HCT116 (cell line): Measurements from ENCODE around the gene CST8. TPM values are rescaled to one million over a fixed set of nuclear protein-coding genes. Genes with fewer than 3 reads are reported as not detected.

Experiments
- ATAC-seq: fragments of 200-7000 bp; cut with Tn5 transposase; 2 replicates; pipeline ENCODE4 v1.9.1; 2020; ENCODE audit warnings: mild to moderate bottlenecking, moderate library complexity
- BruUV-seq: library from RNA; stranded (reverse); fragments of 400-500 nt; replicated peaks from 2 replicates; lab custom pipeline; 2021; lab: Mats Ljungman, UMichigan
- CTCF ChIA-PET: fragments of 300-600 bp; sonication (Branson Sonifier 250); formaldehyde crosslinking; loops from one replicate; lab custom pipeline; 2021; ENCODE audit warnings: antibody characterized with exemption; lab: Charles Lee
- POLR2A ChIA-PET: fragments of 300-600, 350-600 bp; sonication (Branson Sonifier 250); formaldehyde crosslinking; loops from one replicate; lab custom pipeline; 2021; ENCODE audit warnings: antibody characterized with exemption; lab: Charles Lee
- RAD21 ChIA-PET, 2 experiments: fragments of 300-600 bp; sonication (Branson Sonifier 250); formaldehyde crosslinking; loops; one replicate each; lab custom pipeline; 2023; ENCODE audit warnings: low total read pairs in 2 of 2; ENCODE audit not compliant: uncharacterized antibody in 2 of 2, unreplicated experiment in 2 of 2, low non-redundant PET in 1 of 2; lab: Charles Lee
- DNase-seq: peaks from one replicate; pipeline ENCODE4 v3.0.0-alpha.2; 2010; ENCODE audit warnings: low read depth, low spot score
- H2AFZ ChIP-seq: fragments of 200-600 bp; shearing (Covaris generic), sonication (generic); 2 replicates; pipeline ENCODE4 v1.6.1; 2017; ENCODE audit warnings: low read depth, mixed run types, mixed read lengths, antibody characterized with exemption, low read length; ENCODE audit not compliant: poor library complexity, severe bottlenecking
- H3K27ac ChIP-seq: 2 replicates; pipeline ENCODE4 v1.5.1; 2012; ENCODE audit warnings: low read depth, low read length
- H3K27me3 ChIP-seq: fragments of 200-600 bp; sonication (generic); 2 replicates; pipeline ENCODE4 v1.6.1; 2016; ENCODE audit warnings: mixed run types, low read length, mixed read lengths; ENCODE audit not compliant: insufficient read depth
- H3K36me3 ChIP-seq, 2 experiments: fragments of 200-500 bp in 1 of 2; fragments of 200-600 bp in 1 of 2; sonication (Bioruptor generic) in 1 of 2; sonication (generic) in 1 of 2; 2 replicates each; pipeline versions ENCODE4 v1.5.1 to v1.6.1; 2014 to 2016; ENCODE audit warnings: low read length in 2 of 2, inconsistent platforms in 1 of 2, mixed read lengths in 1 of 2, mixed run types in 1 of 2; ENCODE audit not compliant: insufficient read depth in 2 of 2, control insufficient read depth in 1 of 2
- H3K4me1 ChIP-seq, 2 experiments: fragments of 200-600 bp in 1 of 2; sonication (generic) in 1 of 2; 2 replicates each; pipeline versions ENCODE4 v1.5.1 to v1.6.1; 2012 to 2017; ENCODE audit warnings: low read length in 2 of 2, inconsistent platforms in 1 of 2, mild to moderate bottlenecking in 1 of 2, mixed read lengths in 1 of 2, mixed run types in 1 of 2, moderate library complexity in 1 of 2; ENCODE audit not compliant: insufficient read depth in 2 of 2, control insufficient read depth in 1 of 2
- H3K4me2 ChIP-seq: fragments of 200-600 bp; sonication (generic); 2 replicates; pipeline ENCODE4 v1.6.1; 2017; ENCODE audit warnings: mixed run types, low read length, mixed read lengths
- H3K4me3 ChIP-seq, 2 experiments: fragments of 200-600 bp in 1 of 2; sonication (generic) in 1 of 2; replicated peaks in 1 of 2; 2 replicates each; pipeline ENCODE4 v1.5.1; 2011 to 2016; ENCODE audit warnings: low read length in 2 of 2, control low read depth in 1 of 2, low read depth in 1 of 2, mild to moderate bottlenecking in 1 of 2, mixed read lengths in 1 of 2, mixed run types in 1 of 2
- H3K79me2 ChIP-seq: fragments of 200-600 bp; sonication (generic); 2 replicates; pipeline ENCODE4 v1.6.1; 2017; ENCODE audit warnings: mild to moderate bottlenecking, mixed run types, low read length, moderate library complexity, mixed read lengths; ENCODE audit not compliant: insufficient read depth
- H3K9ac ChIP-seq: fragments of 200-600 bp; sonication (generic); 2 replicates; pipeline ENCODE4 v1.6.1; 2016; ENCODE audit warnings: low read length, mixed read lengths
- H3K9me2 ChIP-seq: fragments of 200-600 bp; sonication (generic), shearing (Covaris generic); 2 replicates; pipeline ENCODE4 v1.6.1; 2017; ENCODE audit warnings: mixed run types, mild to moderate bottlenecking, moderate library complexity; ENCODE audit not compliant: insufficient read depth
- H3K9me3 ChIP-seq, 2 experiments: fragments of 200-500 bp in 1 of 2; fragments of 200-600 bp in 1 of 2; sonication (Bioruptor generic) in 1 of 2; sonication (generic) in 1 of 2; 2 replicates each; pipeline ENCODE4 v1.6.1; 2014 to 2017; ENCODE audit warnings: low read length in 2 of 2, mixed read lengths in 2 of 2, inconsistent platforms in 1 of 2, low read depth in 1 of 2, mild to moderate bottlenecking in 1 of 2, mixed run types in 1 of 2, moderate library complexity in 1 of 2; ENCODE audit not compliant: control insufficient read depth in 1 of 2, insufficient read depth in 1 of 2
- H4K20me1 ChIP-seq: fragments of 200-600 bp; sonication (generic), shearing (Covaris generic); 2 replicates; pipeline ENCODE4 v1.6.1; 2017; ENCODE audit warnings: mixed run types, mild to moderate bottlenecking, moderate library complexity; ENCODE audit not compliant: insufficient read depth
- CEBPB ChIP-seq: IDR thresholded peaks from 2 replicates; pipeline ENCODE4 v1.6.1; 2012; ENCODE audit warnings: low read depth
- EZH2 ChIP-seq: fragments of 200-600 bp; sonication (generic); IDR thresholded peaks from 2 replicates; pipeline ENCODE4 v1.6.1; 2017; ENCODE audit warnings: antibody characterized with exemption, mixed run types
- POLR2AphosphoS5 ChIP-seq: IDR thresholded peaks from 2 replicates; pipeline ENCODE4 v1.6.1; 2011; ENCODE audit warnings: mild to moderate bottlenecking, low read depth, low read length, moderate library complexity
- RAD21 ChIP-seq: IDR thresholded peaks from 2 replicates; pipeline ENCODE4 v1.6.1; 2012; ENCODE audit warnings: low read depth, mild to moderate bottlenecking
- SIN3A ChIP-seq: IDR thresholded peaks from 2 replicates; pipeline ENCODE4 v1.6.1; 2012; ENCODE audit warnings: low read depth
- TCF7L2 ChIP-seq: IDR thresholded peaks from 2 replicates; pipeline ENCODE4 v1.7.0; 2011; ENCODE audit warnings: borderline replicate concordance, inconsistent platforms; ENCODE audit not compliant: insufficient read depth, insufficient read length; ENCODE audit errors: extremely low read depth
- YY1 ChIP-seq: IDR thresholded peaks from 2 replicates; pipeline ENCODE4 v1.6.1; 2011; ENCODE audit warnings: low read length, low read depth, moderate library complexity, mild to moderate bottlenecking; ENCODE audit not compliant: insufficient replicate concordance; ENCODE audit errors: extremely low read depth
- ZBTB33 ChIP-seq: IDR thresholded peaks from 2 replicates; pipeline ENCODE4 v1.6.1; 2011; ENCODE audit warnings: mild to moderate bottlenecking, low read length, moderate library complexity; ENCODE audit not compliant: insufficient replicate concordance; ENCODE audit errors: extremely low read depth
- intact Hi-C: fragments of 100-400 bp; cut with micrococcal nuclease; formaldehyde crosslinking; loops from 2 replicates; pipeline ENCODE4 v1.10.0; 2022
- total RNA-seq: library from RNA; stranded (reverse); gene quantifications from one replicate; pipeline ENCODE4 v1.2.1, GENCODE V29; 2021; ENCODE audit not compliant: unreplicated experiment
- TF ChIP-seq, protein P1 (sequence below), 3 experiments: fragments of 200-600 bp in 1 of 3; sonication (generic) in 1 of 3; IDR thresholded peaks in 2 of 3; conservative IDR thresholded peaks in 1 of 3; 2 replicates each; pipeline ENCODE4 v1.5.1; 2012 to 2017; ENCODE audit warnings: low read depth in 2 of 3, low read length in 2 of 3, antibody characterized with exemption in 1 of 3, borderline replicate concordance in 1 of 3, control low read depth in 1 of 3, mild to moderate bottlenecking in 1 of 3, mixed read lengths in 1 of 3, mixed run types in 1 of 3, moderate library complexity in 1 of 3; ENCODE audit not compliant: insufficient read depth in 1 of 3
- TF ChIP-seq, protein P2 (sequence below): IDR thresholded peaks from 2 replicates; pipeline ENCODE4 v1.6.1; 2012

The CST8 gene
- total RNA-seq, 1 experiment from 2014 or later, result not detected

DNA sequence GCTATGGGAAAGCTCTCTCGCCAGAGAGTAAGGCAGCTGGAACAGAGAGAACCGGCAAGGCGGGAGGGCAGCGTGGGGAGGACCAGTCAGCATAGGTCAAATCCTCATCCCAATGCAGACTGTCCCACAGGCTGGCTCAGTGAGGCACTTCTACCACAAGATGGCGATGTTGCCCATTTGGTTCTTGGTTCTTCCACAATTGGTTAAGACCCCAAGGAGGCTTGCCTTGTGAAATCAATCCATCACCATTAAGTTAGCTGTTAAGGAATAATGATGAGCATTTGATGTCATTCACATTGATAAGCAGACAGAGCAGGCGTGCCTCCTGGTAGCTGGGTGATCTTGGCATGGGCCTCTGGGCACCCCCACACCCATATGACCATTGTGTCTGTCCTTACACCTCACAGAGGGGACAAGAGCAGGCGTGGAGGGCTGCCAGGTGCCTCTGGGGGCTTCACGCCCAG, 49.0 kb upstream of the CST8 start:
- ATAC-seq, result peak; percentile 92
- no TSS peak for BruUV-seq
- TF ChIP-seq SIN3A, result no peak
- TF ChIP-seq CEBPB, result no peak
- peak; percentile 74 for TF ChIP-seq RAD21
- TF ChIP-seq TCF7L2, result no peak
- TF ChIP-seq, protein P1, sequence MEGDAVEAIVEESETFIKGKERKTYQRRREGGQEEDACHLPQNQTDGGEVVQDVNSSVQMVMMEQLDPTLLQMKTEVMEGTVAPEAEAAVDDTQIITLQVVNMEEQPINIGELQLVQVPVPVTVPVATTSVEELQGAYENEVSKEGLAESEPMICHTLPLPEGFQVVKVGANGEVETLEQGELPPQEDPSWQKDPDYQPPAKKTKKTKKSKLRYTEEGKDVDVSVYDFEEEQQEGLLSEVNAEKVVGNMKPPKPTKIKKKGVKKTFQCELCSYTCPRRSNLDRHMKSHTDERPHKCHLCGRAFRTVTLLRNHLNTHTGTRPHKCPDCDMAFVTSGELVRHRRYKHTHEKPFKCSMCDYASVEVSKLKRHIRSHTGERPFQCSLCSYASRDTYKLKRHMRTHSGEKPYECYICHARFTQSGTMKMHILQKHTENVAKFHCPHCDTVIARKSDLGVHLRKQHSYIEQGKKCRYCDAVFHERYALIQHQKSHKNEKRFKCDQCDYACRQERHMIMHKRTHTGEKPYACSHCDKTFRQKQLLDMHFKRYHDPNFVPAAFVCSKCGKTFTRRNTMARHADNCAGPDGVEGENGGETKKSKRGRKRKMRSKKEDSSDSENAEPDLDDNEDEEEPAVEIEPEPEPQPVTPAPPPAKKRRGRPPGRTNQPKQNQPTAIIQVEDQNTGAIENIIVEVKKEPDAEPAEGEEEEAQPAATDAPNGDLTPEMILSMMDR (IDR thresholded peaks at IDR 0.05 in 2 of 3, conservative IDR thresholded peaks at IDR 0.05 in 1 of 3; ENCODE audit: borderline replicate concordance in 1 of 3, insufficient read depth in 1 of 3, low read depth in 2 of 3, low read length in 2 of 3), result peak; percentile 61 to 93 (median 91); a peak in 5 of 6 replicates
- no peak for TF ChIP-seq ZBTB33
- TF ChIP-seq, protein P2, sequence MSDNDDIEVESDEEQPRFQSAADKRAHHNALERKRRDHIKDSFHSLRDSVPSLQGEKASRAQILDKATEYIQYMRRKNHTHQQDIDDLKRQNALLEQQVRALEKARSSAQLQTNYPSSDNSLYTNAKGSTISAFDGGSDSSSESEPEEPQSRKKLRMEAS, result no peak
- no peak for TF ChIP-seq POLR2AphosphoS5
- no peak for TF ChIP-seq YY1
- no peak for TF ChIP-seq EZH2

More for the DNA sequence above, 49.0 kb upstream of the CST8 start:
- Histone ChIP-seq H2AFZ (peak overlapping the region; percentile 46), H3K9me3 (no peaks in the 10 kb centered on the region), H3K9me2 (no peaks in the 10 kb centered on the region), H3K27me3 (no peaks in the 10 kb centered on the region; the same call in 1 of the 2 replicates), H4K20me1 (no peaks in the 10 kb centered on the region), H3K9ac (no peak overlapping the region), H3K4me2 (no peak overlapping the region), H3K27ac (no peak overlapping the region), H3K79me2 (no peaks in the 10 kb centered on the region), H3K4me1 (peaks cover 0 to 7% of the 10 kb centered on the region in 2 experiments; a peak in 1 of 4 replicates), H3K36me3 (no peaks in the 10 kb centered on the region), H3K4me3 (no peak overlapping the region)
- peak; percentile 69 for DNase-seq
- intact Hi-C loops, result loop anchor here (2.0 to 5.0 kb wide), 2 partner anchors 165 to 225 kb away; no protein-coding TSS in a partner anchor
- POLR2A ChIA-PET, result no interaction called here
- CTCF ChIA-PET, result interaction anchor here (1.0 to 2.0 kb wide), 8 partner anchors 10 to 227 kb away, joined by 3 to 12 read pairs (median 5); partner anchors contain the start of genes NAPB and NXT1
- RAD21 ChIA-PET, result no interaction called here
